Panc1 (cell line): Measurements from ENCODE around the gene MGMT. TPM values are rescaled to one million over a fixed set of nuclear protein-coding genes. Genes with fewer than 3 reads are reported as not detected.

Experiments
- ATAC-seq: fragments of 200-7000 bp; cut with Tn5 transposase; 2 replicates; pipeline ENCODE4 v1.9.1; 2020; ENCODE audit warnings: mild to moderate bottlenecking, moderate library complexity
- BruUV-seq: library from RNA; stranded (reverse); fragments of 400-500 nt; replicated peaks from 2 replicates; lab custom pipeline; 2021; lab: Mats Ljungman, UMichigan
- CTCF ChIA-PET: fragments of 300-600 bp; sonication (Branson Sonifier 250); formaldehyde crosslinking; loops from one replicate; lab custom pipeline; 2022; ENCODE audit warnings: antibody characterized with exemption; lab: Charles Lee
- POLR2A ChIA-PET: fragments of 300-600 bp; sonication (Branson Sonifier 250); formaldehyde crosslinking; loops from one replicate; lab custom pipeline; 2022; ENCODE audit warnings: antibody characterized with exemption; lab: Charles Lee
- DNase-seq: peaks from one replicate; pipeline ENCODE4 v3.0.0-alpha.2; 2010; ENCODE audit warnings: low read depth, low spot score
- H3K27ac ChIP-seq: 2 replicates; pipeline ENCODE4 v1.5.1; 2011; ENCODE audit warnings: mild to moderate bottlenecking, low read length, inconsistent platforms
- H3K27me3 ChIP-seq: fragments of 200-500 bp; sonication (Bioruptor generic); 2 replicates; pipeline ENCODE4 v1.6.0; 2014; ENCODE audit warnings: low read length, inconsistent platforms; ENCODE audit not compliant: control insufficient read depth, insufficient read depth
- H3K36me3 ChIP-seq: fragments of 200-500 bp; sonication (Bioruptor generic); 2 replicates; pipeline ENCODE4 v1.5.1; 2014; ENCODE audit warnings: inconsistent platforms, mild to moderate bottlenecking, low read length, moderate library complexity; ENCODE audit not compliant: control insufficient read depth, insufficient read depth
- H3K4me1 ChIP-seq: 2 replicates; pipeline ENCODE4 v1.5.1; 2011; ENCODE audit warnings: inconsistent platforms, mild to moderate bottlenecking, low read length, moderate library complexity; ENCODE audit not compliant: control insufficient read depth, insufficient read depth
- H3K4me3 ChIP-seq, 2 experiments: 2 replicates each; pipeline ENCODE4 v1.5.1; 2011 to 2012; ENCODE audit warnings: low read depth in 2 of 2, low read length in 2 of 2, mild to moderate bottlenecking in 2 of 2, inconsistent platforms in 1 of 2, moderate library complexity in 1 of 2
- H3K9me3 ChIP-seq: fragments of 200-500 bp; sonication (Bioruptor generic); 2 replicates; pipeline ENCODE4 v1.5.1; 2014; ENCODE audit warnings: low read depth, mild to moderate bottlenecking, inconsistent platforms, low read length, moderate library complexity; ENCODE audit not compliant: control insufficient read depth, insufficient read depth
- CTCF ChIP-seq: fragments of 450-650 bp; IDR thresholded peaks from 2 replicates; pipeline ENCODE4 v1.5.1; 2017; ENCODE audit warnings: mild to moderate bottlenecking
- POLR2AphosphoS5 ChIP-seq: IDR thresholded peaks from 2 replicates; pipeline ENCODE4 v1.6.1; 2012; ENCODE audit warnings: mild to moderate bottlenecking, low read depth, low read length, moderate library complexity
- REST ChIP-seq, 2 experiments: IDR thresholded peaks; 2 replicates each; pipeline ENCODE4 v1.6.1; 2011 to 2012; ENCODE audit warnings: low read depth in 2 of 2, control low read depth in 1 of 2, low read length in 1 of 2, mild to moderate bottlenecking in 1 of 2, moderate library complexity in 1 of 2; ENCODE audit not compliant: insufficient read depth in 1 of 2
- SIN3A ChIP-seq: IDR thresholded peaks from 2 replicates; pipeline ENCODE4 v1.6.1; 2012; ENCODE audit warnings: low read depth, mild to moderate bottlenecking, low read length, moderate library complexity, borderline replicate concordance; ENCODE audit not compliant: insufficient read depth
- TCF7L2 ChIP-seq: IDR thresholded peaks from 2 replicates; pipeline ENCODE4 v1.6.1; 2011; ENCODE audit warnings: mild to moderate bottlenecking, low read depth, low read length, inconsistent platforms
- in situ Hi-C: cut with HindIII; loops from 2 replicates; pipeline ENCODE4 v1.10.0; 2016; ENCODE audit warnings: low sequenced_read_pairs, low pct_unique_long_range_greater_than_20kb
- intact Hi-C: fragments of 100-400 bp; cut with micrococcal nuclease; formaldehyde crosslinking; loops from one replicate; pipeline ENCODE4 v1.10.0; 2022; ENCODE audit not compliant: unreplicated experiment
- total RNA-seq: library from RNA; stranded (reverse); gene quantifications from one replicate; pipeline ENCODE4 v1.2.1, GENCODE V29; 2021; ENCODE audit not compliant: unreplicated experiment

Gene MGMT
- total RNA-seq, 1 experiment from 2014 or later: 27.3 TPM

- Histone ChIP-seq H3K27ac (no peak overlapping the region), H3K4me1 (no peaks in the 10 kb centered on the region), H3K4me3 (no peak overlapping the region), H3K36me3 (no peaks in the 10 kb centered on the region), H3K9me3 (peaks cover under 1% of the 10 kb centered on the region; the same call in 1 of the 2 replicates), H3K27me3 (no peaks in the 10 kb centered on the region)
- TF ChIP-seq REST (IDR thresholded peaks at IDR 0.05; ENCODE audit: insufficient read depth in 1 of 2, low read depth in 2 of 2, low read length in 1 of 2): no peak
- TF ChIP-seq CTCF: no peak
- TF ChIP-seq POLR2AphosphoS5: no peak
- no peak for TF ChIP-seq SIN3A
- no peak for TF ChIP-seq TCF7L2
- no peak for DNase-seq
- intact Hi-C loops: no loop called here
- BruUV-seq: no TSS peak
- in situ Hi-C loops: no loop called here
- ChIA-PET CTCF (no interaction called here), POLR2A (no interaction called here)
- ATAC-seq: no peak
Measured at GRCh38 chr10:129756912-129757901, 290.2 kb downstream of the MGMT start.

- ChIA-PET CTCF (no interaction called here), POLR2A (no interaction called here)
- TF ChIP-seq SIN3A (no peak), REST (IDR thresholded peaks at IDR 0.05; ENCODE audit: insufficient read depth in 1 of 2, low read depth in 2 of 2, low read length in 1 of 2) (no peak), TCF7L2 (no peak), POLR2AphosphoS5 (no peak), CTCF (no peak)
- no peak overlapping the region for H3K27ac ChIP-seq
- no peak overlapping the region for H3K4me3 ChIP-seq
- intact Hi-C loops (no loop called here), in situ Hi-C loops (no loop called here)
- no peaks in the 10 kb centered on the region for H3K36me3 ChIP-seq
- no TSS peak for BruUV-seq
- H3K4me1 ChIP-seq: no peaks in the 10 kb centered on the region
- ATAC-seq (no peak), DNase-seq (no peak)
- H3K9me3 ChIP-seq: no peaks in the 10 kb centered on the region; the same call in 1 of the 2 replicates
- no peaks in the 10 kb centered on the region for H3K27me3 ChIP-seq
Measured at GRCh38 chr10:129758207-129759021, 291.4 kb downstream of the MGMT start.
